ENCODE results near the gene FAM168A. TPM values are rescaled to one million over a fixed set of nuclear protein-coding genes. Genes with fewer than 3 reads are reported as not detected.

Gene FAM168A
- total RNA-seq, 1 experiment from 2014 or later = 30.4 TPM

GRCh38 chr11:73564903-73565302 is 33.0 kb downstream of the FAM168A start:
- DNase-seq = no peak
- H3K36me3 Mint-ChIP-seq (ENCODE audit: insufficient read depth, unreplicated experiment) = no peaks in the 10 kb centered on the region
- no TSS peak for BruUV-seq (replicated peaks)
- H3K4me3 Mint-ChIP-seq (ENCODE audit: low read depth, unreplicated experiment) = no peak overlapping the region
- H3K9me3 Mint-ChIP-seq (ENCODE audit: low read depth, unreplicated experiment) = no peaks in the 10 kb centered on the region
- intact Hi-C loops (cut with micrococcal nuclease; ENCODE audit: unreplicated experiment) = no loop called here
- H3K27me3 Mint-ChIP-seq (ENCODE audit: unreplicated experiment) = no peaks in the 10 kb centered on the region
- no peak overlapping the region for H3K27ac Mint-ChIP-seq (ENCODE audit: unreplicated experiment)
- TF ChIP-seq CTCF (IDR thresholded peaks at IDR 0.05; ENCODE audit: unreplicated experiment) = no peak
- CTCF ChIA-PET = interaction anchor here (0.7 to 0.9 kb wide), 2 partner anchors 17 to 867 kb away, joined by 3 to 7 read pairs; no protein-coding TSS in a partner anchor
- H3K4me1 Mint-ChIP-seq (ENCODE audit: low read depth, unreplicated experiment) = peaks cover 16% of the 10 kb centered on the region

GRCh38 chr11:73563539-73564200 is 34.2 kb downstream of the FAM168A start:
- Mint-ChIP-seq H3K27me3 (ENCODE audit: unreplicated experiment) (no peaks in the 10 kb centered on the region), H3K27ac (ENCODE audit: unreplicated experiment) (no peak overlapping the region), H3K4me3 (ENCODE audit: low read depth, unreplicated experiment) (no peak overlapping the region), H3K36me3 (ENCODE audit: insufficient read depth, unreplicated experiment) (no peaks in the 10 kb centered on the region), H3K9me3 (ENCODE audit: low read depth, unreplicated experiment) (no peaks in the 10 kb centered on the region), H3K4me1 (ENCODE audit: low read depth, unreplicated experiment) (peaks cover 16% of the 10 kb centered on the region)
- no peak for DNase-seq
- BruUV-seq (replicated peaks) = no TSS peak
- intact Hi-C loops (cut with micrococcal nuclease; ENCODE audit: unreplicated experiment) = no loop called here
- no peak for TF ChIP-seq CTCF (IDR thresholded peaks at IDR 0.05; ENCODE audit: unreplicated experiment)
- CTCF ChIA-PET = no interaction called here

- Mint-ChIP-seq H3K4me1 (ENCODE audit: low read depth, unreplicated experiment) (peaks cover 7% of the 10 kb centered on the region), H3K27ac (ENCODE audit: unreplicated experiment) (no peak overlapping the region), H3K4me3 (ENCODE audit: low read depth, unreplicated experiment) (no peak overlapping the region), H3K27me3 (ENCODE audit: unreplicated experiment) (no peaks in the 10 kb centered on the region), H3K36me3 (ENCODE audit: insufficient read depth, unreplicated experiment) (no peaks in the 10 kb centered on the region), H3K9me3 (ENCODE audit: low read depth, unreplicated experiment) (no peaks in the 10 kb centered on the region)
- intact Hi-C loops (cut with micrococcal nuclease; ENCODE audit: unreplicated experiment) = no loop called here
- BruUV-seq (replicated peaks) = no TSS peak
- CTCF ChIA-PET = interaction anchor here (0.7 kb wide), 1 partner anchor 62 kb away, joined by 4 read pairs; no protein-coding TSS in a partner anchor
- TF ChIP-seq CTCF (IDR thresholded peaks at IDR 0.05; ENCODE audit: unreplicated experiment) = no peak
- DNase-seq = no peak
Measured at GRCh38 chr11:73559743-73560142, 38.2 kb downstream of the FAM168A start.

- intact Hi-C loops (cut with micrococcal nuclease; ENCODE audit: unreplicated experiment) = no loop called here
- no peaks in the 10 kb centered on the region for H3K9me3 Mint-ChIP-seq (ENCODE audit: low read depth, unreplicated experiment)
- no TSS peak for BruUV-seq (replicated peaks)
Measured at GRCh38 chr11:73556966-73557365, 40.9 kb downstream of the FAM168A start.

More at GRCh38 chr11:73556966-73557365, 40.9 kb downstream of the FAM168A start:
- H3K36me3 Mint-ChIP-seq (ENCODE audit: insufficient read depth, unreplicated experiment) = no peaks in the 10 kb centered on the region
- CTCF ChIA-PET = no interaction called here
- no peak for DNase-seq
- no peak overlapping the region for H3K27ac Mint-ChIP-seq (ENCODE audit: unreplicated experiment)
- peaks cover 11% of the 10 kb centered on the region for H3K4me1 Mint-ChIP-seq (ENCODE audit: low read depth, unreplicated experiment)
- no peak overlapping the region for H3K4me3 Mint-ChIP-seq (ENCODE audit: low read depth, unreplicated experiment)
- no peak for TF ChIP-seq CTCF (IDR thresholded peaks at IDR 0.05; ENCODE audit: unreplicated experiment)
- H3K27me3 Mint-ChIP-seq (ENCODE audit: unreplicated experiment) = no peaks in the 10 kb centered on the region

Data from Calu3 (cell line).